ENCODE results near the gene MYO1B. TPM values are rescaled to one million over a fixed set of nuclear protein-coding genes. Genes with fewer than 3 reads are reported as not detected.

The MYO1B gene
- total RNA-seq, 3 donors from 2014 or later (not counting 1 experiment from before 2014, with no cell fraction given) = 0.21 to 0.80 (median 0.29) TPM

DNA sequence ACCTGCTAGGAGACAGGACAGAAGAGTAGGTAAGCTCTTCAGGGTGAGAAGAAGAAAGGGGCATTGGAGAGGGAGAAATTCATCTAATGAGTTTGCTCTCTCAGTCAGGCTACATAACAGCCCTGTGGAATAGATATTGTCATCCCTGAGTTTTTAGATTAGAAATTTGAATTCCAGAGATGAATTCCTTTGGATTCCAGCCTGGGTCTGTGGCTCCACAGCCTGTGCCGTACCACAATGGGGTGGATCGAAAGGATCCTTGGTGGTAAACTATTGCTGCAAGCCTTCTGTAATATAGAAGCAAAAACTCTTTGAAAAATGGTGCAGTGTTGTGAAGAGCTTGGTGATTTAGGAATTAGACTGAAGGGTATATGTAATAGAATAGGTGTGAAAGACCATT is 21.0 kb downstream of the MYO1B start:
- intact Hi-C loops (cut with micrococcal nuclease) = no loop called here
- H3K27ac ChIP-seq (ENCODE audit: low read length) = no peak overlapping the region
- Mint-ChIP-seq H3K27me3 (ENCODE audit: low read depth in 2 of 2) (peaks cover 12 to 19% of the 10 kb centered on the region in 2 donors), H3K36me3 (no peaks in the 10 kb centered on the region), H3K27ac (no peak overlapping the region), H3K4me3 (no peak overlapping the region), H3K9me3 (no peaks in the 10 kb centered on the region), H3K4me1 (no peaks in the 10 kb centered on the region)
- DNase-seq (no peak), ATAC-seq (no peak)
- no peak overlapping the region for H3K4me3 ChIP-seq (ENCODE audit: low read length)
- TF ChIP-seq, protein P1, sequence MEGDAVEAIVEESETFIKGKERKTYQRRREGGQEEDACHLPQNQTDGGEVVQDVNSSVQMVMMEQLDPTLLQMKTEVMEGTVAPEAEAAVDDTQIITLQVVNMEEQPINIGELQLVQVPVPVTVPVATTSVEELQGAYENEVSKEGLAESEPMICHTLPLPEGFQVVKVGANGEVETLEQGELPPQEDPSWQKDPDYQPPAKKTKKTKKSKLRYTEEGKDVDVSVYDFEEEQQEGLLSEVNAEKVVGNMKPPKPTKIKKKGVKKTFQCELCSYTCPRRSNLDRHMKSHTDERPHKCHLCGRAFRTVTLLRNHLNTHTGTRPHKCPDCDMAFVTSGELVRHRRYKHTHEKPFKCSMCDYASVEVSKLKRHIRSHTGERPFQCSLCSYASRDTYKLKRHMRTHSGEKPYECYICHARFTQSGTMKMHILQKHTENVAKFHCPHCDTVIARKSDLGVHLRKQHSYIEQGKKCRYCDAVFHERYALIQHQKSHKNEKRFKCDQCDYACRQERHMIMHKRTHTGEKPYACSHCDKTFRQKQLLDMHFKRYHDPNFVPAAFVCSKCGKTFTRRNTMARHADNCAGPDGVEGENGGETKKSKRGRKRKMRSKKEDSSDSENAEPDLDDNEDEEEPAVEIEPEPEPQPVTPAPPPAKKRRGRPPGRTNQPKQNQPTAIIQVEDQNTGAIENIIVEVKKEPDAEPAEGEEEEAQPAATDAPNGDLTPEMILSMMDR (IDR thresholded peaks at IDR 0.05) = no peak
- WGBS (ENCODE audit: insufficient coverage) = 93% methylated on average over 2 of the region's 2 CpGs
- H3K4me1 ChIP-seq (ENCODE audit: control insufficient read depth, insufficient read depth, low read length) = no peaks in the 10 kb centered on the region
- no peaks in the 10 kb centered on the region for H3K9me3 ChIP-seq (ENCODE audit: control insufficient read depth, insufficient read depth, low read length)
- H3K36me3 ChIP-seq (ENCODE audit: control insufficient read depth, insufficient read depth, low read length) = no peaks in the 10 kb centered on the region
- H3K27me3 ChIP-seq (ENCODE audit: control insufficient read depth, insufficient read depth, low read length) = no peaks in the 10 kb centered on the region

DNA sequence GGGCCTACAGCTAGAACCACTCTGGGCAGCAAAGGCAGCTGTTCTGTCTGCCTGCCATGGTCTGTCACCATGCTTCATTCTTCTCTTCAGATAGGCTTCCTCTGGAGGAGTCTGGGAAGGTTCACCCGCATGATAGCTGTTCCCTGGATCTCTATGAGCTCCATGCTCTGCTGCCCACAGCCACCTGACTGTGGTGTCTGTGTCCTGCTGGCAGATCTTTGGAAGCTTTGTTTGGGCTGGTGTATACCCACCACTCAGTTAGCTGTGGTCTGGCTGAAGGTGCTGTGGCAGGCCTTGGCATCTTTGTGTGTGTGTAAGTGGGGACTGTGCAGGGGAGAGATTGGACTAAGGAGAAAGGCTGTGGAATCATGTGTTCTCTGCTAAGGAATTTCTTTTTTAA is 23.4 kb downstream of the MYO1B start:
- Histone ChIP-seq H3K27me3 (ENCODE audit: control insufficient read depth, insufficient read depth, low read length) (no peaks in the 10 kb centered on the region), H3K36me3 (ENCODE audit: control insufficient read depth, insufficient read depth, low read length) (no peaks in the 10 kb centered on the region), H3K9me3 (ENCODE audit: control insufficient read depth, insufficient read depth, low read length) (no peaks in the 10 kb centered on the region), H3K4me1 (ENCODE audit: control insufficient read depth, insufficient read depth, low read length) (no peaks in the 10 kb centered on the region), H3K27ac (ENCODE audit: low read length) (no peak overlapping the region), H3K4me3 (ENCODE audit: low read length) (no peak overlapping the region)
- intact Hi-C loops (cut with micrococcal nuclease) = no loop called here
- no peak overlapping the region for H3K27ac Mint-ChIP-seq
- DNase-seq (no peak), ATAC-seq (no peak)
- TF ChIP-seq, protein P1 (IDR thresholded peaks at IDR 0.05) = no peak
- 93% methylated on average over 1 of the region's 1 CpG for WGBS (ENCODE audit: insufficient coverage)
- H3K27me3 Mint-ChIP-seq (ENCODE audit: low read depth in 2 of 2) = peaks cover 12 to 19% of the 10 kb centered on the region in 2 donors
- H3K4me1 Mint-ChIP-seq = no peaks in the 10 kb centered on the region
- H3K36me3 Mint-ChIP-seq = no peaks in the 10 kb centered on the region
- H3K4me3 Mint-ChIP-seq = no peak overlapping the region
- no peaks in the 10 kb centered on the region for H3K9me3 Mint-ChIP-seq

DNA sequence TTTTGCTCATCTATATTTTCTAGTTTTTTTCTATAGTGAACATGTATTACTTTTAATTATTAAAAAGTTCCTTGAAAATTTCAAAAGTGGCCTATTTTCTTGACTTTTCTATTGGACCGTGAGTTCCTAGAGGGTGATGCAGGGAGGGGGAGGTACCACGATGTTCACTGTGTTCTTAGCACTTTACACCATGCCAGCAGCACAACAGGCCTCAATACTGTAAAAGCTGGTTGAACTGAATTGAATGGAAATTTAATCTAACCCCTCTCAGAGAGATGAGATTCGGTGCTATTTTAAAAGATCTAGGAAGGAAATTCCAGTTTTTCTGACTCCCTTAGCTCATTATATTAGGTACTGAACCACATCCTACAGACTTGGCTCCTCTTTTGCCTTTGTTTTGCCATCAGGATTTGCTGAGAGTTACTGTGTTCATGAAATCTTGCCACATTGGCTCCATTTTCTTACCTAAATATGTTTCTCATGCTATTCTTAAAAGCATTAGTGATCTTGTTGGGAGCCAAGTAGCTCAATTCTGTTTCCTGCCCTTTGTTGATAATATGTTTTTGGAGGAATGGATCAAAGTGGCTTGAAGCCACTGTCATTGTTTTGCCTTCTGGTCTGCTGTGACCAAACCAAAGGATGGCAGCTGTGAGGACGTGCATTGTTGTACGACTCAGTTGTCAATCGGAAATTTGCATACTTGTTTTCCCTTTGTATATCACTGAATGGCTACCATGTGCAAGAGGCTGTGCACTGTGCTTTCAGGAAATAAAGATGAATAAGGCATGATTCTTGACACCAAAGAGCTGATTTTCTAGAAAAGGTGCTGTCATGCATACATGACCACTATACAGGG is 25.3 kb downstream of the MYO1B start:
- no peaks in the 10 kb centered on the region for H3K4me1 ChIP-seq (ENCODE audit: control insufficient read depth, insufficient read depth, low read length)
- TF ChIP-seq, protein P1 (IDR thresholded peaks at IDR 0.05) = no peak
- no peak for DNase-seq
- 86% methylated on average over 5 of the region's 6 CpGs for WGBS (ENCODE audit: insufficient coverage)
- no peak overlapping the region for H3K27ac ChIP-seq (ENCODE audit: low read length)
- Mint-ChIP-seq H3K36me3 (no peaks in the 10 kb centered on the region), H3K27me3 (ENCODE audit: low read depth in 2 of 2) (peaks cover 17 to 19% of the 10 kb centered on the region in 2 donors), H3K4me1 (no peaks in the 10 kb centered on the region), H3K9me3 (no peaks in the 10 kb centered on the region), H3K27ac (no peak overlapping the region), H3K4me3 (no peak overlapping the region)
- no peak for ATAC-seq
- no peak overlapping the region for H3K4me3 ChIP-seq (ENCODE audit: low read length)
- no peaks in the 10 kb centered on the region for H3K36me3 ChIP-seq (ENCODE audit: control insufficient read depth, insufficient read depth, low read length)
- H3K27me3 ChIP-seq (ENCODE audit: control insufficient read depth, insufficient read depth, low read length) = no peaks in the 10 kb centered on the region
- H3K9me3 ChIP-seq (ENCODE audit: control insufficient read depth, insufficient read depth, low read length) = no peaks in the 10 kb centered on the region
- intact Hi-C loops (cut with micrococcal nuclease) = no loop called here
